H1 (cell line): Measurements from ENCODE around the gene NPFFR2. TPM values are rescaled to one million over a fixed set of nuclear protein-coding genes. Genes with fewer than 3 reads are reported as not detected.

ENCODE experiments used
- CTCF ChIA-PET: fragments of 300-600 bp; sonication (Branson Sonifier 250); formaldehyde crosslinking; loops from one replicate; lab custom pipeline; 2021; ENCODE audit not compliant: partially characterized antibody; lab: Charles Lee
- POLR2A ChIA-PET: fragments of 300-600 bp; sonication (Branson Sonifier 250); formaldehyde crosslinking; loops from one replicate; lab custom pipeline; 2021; ENCODE audit warnings: inconsistent platforms; ENCODE audit not compliant: partially characterized antibody; lab: Charles Lee
- DNase-seq, 2 experiments: peaks; one replicate each; pipeline versions ENCODE4 v3.0.0 to v3.0.0-alpha.2; 2010 to 2022; ENCODE audit warnings: low spot score in 2 of 2, low read depth in 1 of 2, mixed read lengths in 1 of 2
- FAIRE-seq: peaks from 2 replicates; lab custom pipeline; 2011; peaks lifted over from hg19 to GRCh38; lab: Jason Lieb, UNC
- H2AFZ ChIP-seq: 2 replicates; pipeline ENCODE4 v1.8.1; 2012; ENCODE audit warnings: low read length, inconsistent platforms
- H2AK5ac ChIP-seq: 2 replicates; pipeline ENCODE4 v1.6.1; 2013; ENCODE audit warnings: low read depth, low read length
- H2BK120ac ChIP-seq: replicated peaks from 2 replicates; pipeline ENCODE3; 2013; ENCODE audit warnings: low read depth, low read length, inconsistent platforms
- H2BK12ac ChIP-seq: 2 replicates; pipeline ENCODE4 v1.6.1; 2013; ENCODE audit warnings: low read depth, low read length
- H2BK15ac ChIP-seq: 2 replicates; pipeline ENCODE4 v1.6.1; 2013; ENCODE audit warnings: low read length
- H2BK20ac ChIP-seq: 2 replicates; pipeline ENCODE4 v1.6.1; 2013; ENCODE audit warnings: low read length
- H2BK5ac ChIP-seq: 2 replicates; pipeline ENCODE4 v1.6.1; 2013; ENCODE audit warnings: low read depth, low read length
- H3K14ac ChIP-seq: 2 replicates; pipeline ENCODE4 v1.6.1; 2013; ENCODE audit warnings: inconsistent platforms; ENCODE audit not compliant: insufficient read length
- H3K18ac ChIP-seq: 2 replicates; pipeline ENCODE4 v1.6.1; 2013; ENCODE audit warnings: low read length; ENCODE audit errors: extremely low read depth
- H3K23ac ChIP-seq: 2 replicates; pipeline ENCODE4 v1.6.1; 2013; ENCODE audit warnings: inconsistent platforms; ENCODE audit not compliant: insufficient read length
- H3K23me2 ChIP-seq: 2 replicates; pipeline ENCODE4 v1.6.1; 2013; ENCODE audit warnings: low read depth, low read length
- H3K27ac ChIP-seq: 2 replicates; pipeline ENCODE4 v1.6.1; 2011; ENCODE audit warnings: low read depth, low read length, inconsistent platforms
- H3K27me3 ChIP-seq, 4 experiments: replicated peaks in 1 of 4; 1 replicate in 1 of 4; 2 replicates in 3 of 4; pipeline versions ENCODE4 v1.6.1 to v1.8.1; 2011 to 2013; ENCODE audit warnings: low read length in 3 of 4, mild to moderate bottlenecking in 3 of 4, inconsistent platforms in 2 of 4, mixed read lengths in 2 of 4, moderate library complexity in 1 of 4; ENCODE audit not compliant: control insufficient read depth in 3 of 4, insufficient read depth in 3 of 4; ENCODE audit errors: extremely low read depth in 1 of 4
- H3K36me3 ChIP-seq, 4 experiments: 2 replicates each; pipeline versions ENCODE4 v1.6.1 to v1.8.1; 2011 to 2013; ENCODE audit warnings: mild to moderate bottlenecking in 4 of 4, low read length in 3 of 4, moderate library complexity in 2 of 4, control low read depth in 1 of 4, inconsistent platforms in 1 of 4; ENCODE audit not compliant: insufficient read depth in 4 of 4, control insufficient read depth in 2 of 4
- H3K4ac ChIP-seq: replicated peaks from 2 replicates; pipeline ENCODE3; 2013; ENCODE audit warnings: low read length, low read depth, mixed read lengths, inconsistent platforms; ENCODE audit not compliant: insufficient read length
- H3K4me1 ChIP-seq, 4 experiments: replicated peaks in 1 of 4; 1 replicate in 1 of 4; 2 replicates in 3 of 4; pipeline versions ENCODE4 v1.6.1 to v1.8.1; 2011 to 2013; ENCODE audit warnings: low read length in 3 of 4, inconsistent platforms in 2 of 4, mixed read lengths in 1 of 4; ENCODE audit not compliant: insufficient read depth in 4 of 4, control insufficient read depth in 3 of 4
- H3K4me2 ChIP-seq, 2 experiments: 2 replicates each; pipeline versions ENCODE4 v1.6.1 to v1.8.1; 2011 to 2013; ENCODE audit warnings: low read depth in 2 of 2, low read length in 2 of 2, control low read depth in 1 of 2, inconsistent platforms in 1 of 2, mild to moderate bottlenecking in 1 of 2; ENCODE audit not compliant: insufficient read depth in 1 of 2
- H3K4me3 ChIP-seq, 4 experiments: fragments of 200-600, 300-600 bp in 1 of 4; sonication (generic), shearing (Covaris generic), sonication (Bioruptor Twin) in 1 of 4; 2 replicates each; pipeline versions ENCODE4 v1.5.1 to v1.8.1; 2011 to 2016; ENCODE audit warnings: low read length in 4 of 4, low read depth in 3 of 4, control low read depth in 2 of 4, inconsistent platforms in 2 of 4, mild to moderate bottlenecking in 2 of 4, mixed read lengths in 1 of 4, moderate library complexity in 1 of 4; ENCODE audit not compliant: insufficient read depth in 2 of 4; ENCODE audit errors: extremely low read depth in 1 of 4
- H3K56ac ChIP-seq: replicated peaks from 2 replicates; pipeline ENCODE3; 2013; ENCODE audit warnings: low read depth, mild to moderate bottlenecking, mixed read lengths, low read length, inconsistent platforms; ENCODE audit not compliant: insufficient read length
- H3K79me1 ChIP-seq: 2 replicates; pipeline ENCODE4 v1.6.1; 2013; ENCODE audit warnings: low read depth, low read length, control low read depth
- H3K79me2 ChIP-seq, 2 experiments: 2 replicates each; pipeline versions ENCODE4 v1.6.1 to v1.8.1; 2012 to 2013; ENCODE audit warnings: low read length in 2 of 2, mild to moderate bottlenecking in 2 of 2, inconsistent platforms in 1 of 2; ENCODE audit not compliant: insufficient read depth in 2 of 2, control insufficient read depth in 1 of 2
- H3K9ac ChIP-seq, 4 experiments: replicated peaks in 1 of 4; 1 replicate in 1 of 4; 2 replicates in 3 of 4; pipeline versions ENCODE4 v1.6.1 to v1.8.1; 2011 to 2013; ENCODE audit warnings: low read depth in 3 of 4, low read length in 3 of 4, control low read depth in 2 of 4, mild to moderate bottlenecking in 2 of 4, moderate library complexity in 2 of 4, inconsistent platforms in 1 of 4; ENCODE audit errors: extremely low read depth in 1 of 4
- H3K9me3 ChIP-seq, 2 experiments: 2 replicates each; pipeline versions ENCODE4 v1.6.1 to v1.8.1; 2012 to 2013; ENCODE audit warnings: mild to moderate bottlenecking in 2 of 2, moderate library complexity in 2 of 2, control low read depth in 1 of 2, inconsistent platforms in 1 of 2, low read depth in 1 of 2, low read length in 1 of 2, mixed read lengths in 1 of 2; ENCODE audit not compliant: insufficient read depth in 2 of 2
- H4K20me1 ChIP-seq, 2 experiments: replicated peaks in 1 of 2; 2 replicates each; pipeline versions ENCODE3 to v1.8.1; 2011 to 2013; ENCODE audit warnings: inconsistent platforms in 2 of 2, low read length in 2 of 2, mild to moderate bottlenecking in 1 of 2; ENCODE audit not compliant: insufficient read depth in 2 of 2, control insufficient read depth in 1 of 2
- H4K5ac ChIP-seq: 2 replicates; pipeline ENCODE4 v1.6.1; 2013; ENCODE audit warnings: low read length, low read depth, mixed read lengths, inconsistent platforms; ENCODE audit not compliant: insufficient read length
- H4K8ac ChIP-seq: 2 replicates; pipeline ENCODE4 v1.8.0; 2013; ENCODE audit warnings: mild to moderate bottlenecking, moderate library complexity, low read length, inconsistent platforms; ENCODE audit not compliant: insufficient read depth; ENCODE audit errors: extremely low read depth
- H4K91ac ChIP-seq: replicated peaks from 2 replicates; pipeline ENCODE3; 2013; ENCODE audit warnings: low read length, mixed read lengths, inconsistent platforms; ENCODE audit not compliant: insufficient read length
- EGR1 ChIP-seq: IDR thresholded peaks from 2 replicates; pipeline ENCODE4 v1.6.1; 2011; ENCODE audit warnings: low read depth, low read length, borderline replicate concordance
- KDM1A ChIP-seq: fragments of 200-600, 300-600 bp; sonication (generic); IDR thresholded peaks from 2 replicates; pipeline ENCODE4 v1.7.1; 2016; ENCODE audit warnings: mild to moderate bottlenecking, low read length, borderline replicate concordance
- RFX5 ChIP-seq: IDR thresholded peaks from 2 replicates; pipeline ENCODE4 v1.6.1; 2011; ENCODE audit warnings: low read depth, low read length, improper control_type of control experiment, borderline replicate concordance
- SAP30 ChIP-seq: fragments of 300-600 bp; sonication (generic); IDR thresholded peaks from 2 replicates; pipeline ENCODE4 v1.7.1; 2012; ENCODE audit warnings: low read length, moderate library complexity, mild to moderate bottlenecking, inconsistent platforms; ENCODE audit not compliant: insufficient read depth, insufficient replicate concordance
- TCF12 ChIP-seq: IDR thresholded peaks from 2 replicates; pipeline ENCODE4 v1.6.1; 2011; ENCODE audit warnings: low read depth, mild to moderate bottlenecking, low read length
- WGBS, 2 experiments: shearing (Covaris generic) in 1 of 2; methylation state at CpG; one replicate each; pipeline versions ENCODE4 v1.1.6 to v1.1.7; 2013 to 2015; ENCODE audit warnings: low lambda C conversion rate in 2 of 2, mixed read lengths in 2 of 2, inconsistent platforms in 1 of 2, low coverage in 1 of 2, missing lambda C conversion rate in 1 of 2; ENCODE audit not compliant: insufficient replicate concordance in 2 of 2, insufficient coverage in 1 of 2, insufficient read length in 1 of 2; ENCODE audit errors: extremely low coverage in 1 of 2, missing lambda C conversion rate in 1 of 2; 5-methylcytosine and 5-hydroxymethylcytosine counted together
- polyA plus RNA-seq, 7 experiments: library from polyadenylated mRNA; depleted of rRNA in 3 of 7; stranded (reverse) in 5 of 7; unstranded in 2 of 7; fragments of >200 nt in 5 of 7; fragments of 200-250 nt in 2 of 7; gene quantifications; 1 replicate in 5 of 7; 2 replicates in 1 of 7; 4 replicates in 1 of 7; pipeline versions ENCODE4 v1.2.1 to v1.2.3, GENCODE V29; 2011 to 2013; ENCODE audit warnings: missing spikeins in 2 of 7, mixed read lengths in 2 of 7
- total RNA-seq: library from RNA; stranded (reverse); fragmentation: NEBNext Ultra II Directional; extraction: Animal tissue kit (Norgen Biotek cat#: 25700); gene quantifications from 2 replicates; pipeline ENCODE4 v1.2.1, GENCODE V29; 2021
- TF ChIP-seq, protein P1 (sequence below): IDR thresholded peaks from 2 replicates; pipeline ENCODE4 v1.6.1; 2011; ENCODE audit warnings: low read depth, mild to moderate bottlenecking, low read length; ENCODE audit not compliant: insufficient read depth
- TF ChIP-seq, protein P2 (sequence below), 3 experiments: IDR thresholded peaks; 1 replicate in 2 of 3; 2 replicates in 1 of 3; pipeline versions ENCODE4 v1.5.1 to v1.6.1; 2011; ENCODE audit warnings: low read length in 3 of 3, mild to moderate bottlenecking in 3 of 3, inconsistent platforms in 2 of 3, low read depth in 1 of 3, moderate library complexity in 1 of 3; ENCODE audit not compliant: insufficient read depth in 1 of 3; ENCODE audit errors: control extremely low read depth in 1 of 3

The NPFFR2 gene
- total and polyA plus RNA-seq, 2 of the 8 experiments (the other 6 are each of a cell fraction or from before 2014, with no cell fraction given): 0.26 to 0.53 TPM

GRCh38 chr4:72109959-72110497, 78.2 kb downstream of the NPFFR2 start:
- Histone ChIP-seq H4K91ac (no peak overlapping the region), H3K18ac (no peak overlapping the region), H3K23ac (no peak overlapping the region), H3K27me3 (no peaks in the 10 kb centered on the region), H2BK15ac (no peak overlapping the region), H4K20me1 (no peaks in the 10 kb centered on the region), H2BK20ac (no peak overlapping the region), H3K4me2 (no peak overlapping the region), H4K8ac (no peak overlapping the region), H3K56ac (no peak overlapping the region), H3K79me2 (no peaks in the 10 kb centered on the region), H3K9me3 (no peaks in the 10 kb centered on the region), H3K23me2 (no peaks in the 10 kb centered on the region), H3K4me1 (no peaks in the 10 kb centered on the region), H3K36me3 (no peaks in the 10 kb centered on the region), H2BK5ac (no peak overlapping the region), H3K9ac (no peak overlapping the region), H3K79me1 (no peaks in the 10 kb centered on the region), H3K4me3 (no peak overlapping the region), H2AK5ac (no peak overlapping the region), H2BK12ac (no peak overlapping the region), H3K4ac (no peak overlapping the region), H4K5ac (no peak overlapping the region), H3K14ac (no peak overlapping the region), H2BK120ac (no peak overlapping the region), H3K27ac (no peak overlapping the region), H2AFZ (no peak overlapping the region)
- 97% methylated on average over 2 of the region's 2 CpGs; no CpG with 5 or more reads in 1 of the 2 experiments for WGBS, 2 experiments
- FAIRE-seq (no peak), DNase-seq (no peak)
- CTCF ChIA-PET: interaction anchor here (1.1 to 1.8 kb wide), 3 partner anchors 11 to 36 kb away, joined by 3 to 4 read pairs (median 4); no protein-coding TSS in a partner anchor
- TF ChIP-seq EGR1: no peak
- TF ChIP-seq, protein P1, sequence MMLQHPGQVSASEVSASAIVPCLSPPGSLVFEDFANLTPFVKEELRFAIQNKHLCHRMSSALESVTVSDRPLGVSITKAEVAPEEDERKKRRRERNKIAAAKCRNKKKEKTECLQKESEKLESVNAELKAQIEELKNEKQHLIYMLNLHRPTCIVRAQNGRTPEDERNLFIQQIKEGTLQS: no peak
- no peak for TF ChIP-seq SAP30
- TF ChIP-seq TCF12: no peak
- TF ChIP-seq KDM1A: no peak
- TF ChIP-seq, protein P2, sequence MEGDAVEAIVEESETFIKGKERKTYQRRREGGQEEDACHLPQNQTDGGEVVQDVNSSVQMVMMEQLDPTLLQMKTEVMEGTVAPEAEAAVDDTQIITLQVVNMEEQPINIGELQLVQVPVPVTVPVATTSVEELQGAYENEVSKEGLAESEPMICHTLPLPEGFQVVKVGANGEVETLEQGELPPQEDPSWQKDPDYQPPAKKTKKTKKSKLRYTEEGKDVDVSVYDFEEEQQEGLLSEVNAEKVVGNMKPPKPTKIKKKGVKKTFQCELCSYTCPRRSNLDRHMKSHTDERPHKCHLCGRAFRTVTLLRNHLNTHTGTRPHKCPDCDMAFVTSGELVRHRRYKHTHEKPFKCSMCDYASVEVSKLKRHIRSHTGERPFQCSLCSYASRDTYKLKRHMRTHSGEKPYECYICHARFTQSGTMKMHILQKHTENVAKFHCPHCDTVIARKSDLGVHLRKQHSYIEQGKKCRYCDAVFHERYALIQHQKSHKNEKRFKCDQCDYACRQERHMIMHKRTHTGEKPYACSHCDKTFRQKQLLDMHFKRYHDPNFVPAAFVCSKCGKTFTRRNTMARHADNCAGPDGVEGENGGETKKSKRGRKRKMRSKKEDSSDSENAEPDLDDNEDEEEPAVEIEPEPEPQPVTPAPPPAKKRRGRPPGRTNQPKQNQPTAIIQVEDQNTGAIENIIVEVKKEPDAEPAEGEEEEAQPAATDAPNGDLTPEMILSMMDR (IDR thresholded peaks at IDR 0.05; ENCODE audit: control extremely low read depth in 1 of 3, insufficient read depth in 1 of 3, low read depth in 1 of 3, low read length in 3 of 3): no peak
- TF ChIP-seq RFX5: no peak
- POLR2A ChIA-PET: no interaction called here
